ENCODE data around the gene TNFAIP8. TPM values are rescaled to one million over a fixed set of nuclear protein-coding genes. Genes with fewer than 3 reads are reported as not detected.
A peak's percentile ranks its signal among the peaks of the same experiment; 100 is the strongest.

TNFAIP8 gene
- total and polyA plus RNA-seq, 10 of the 15 experiments (the other 5 are each of a cell fraction or from before 2014, with no cell fraction given): 124 to 324 (median 177) TPM

DNA sequence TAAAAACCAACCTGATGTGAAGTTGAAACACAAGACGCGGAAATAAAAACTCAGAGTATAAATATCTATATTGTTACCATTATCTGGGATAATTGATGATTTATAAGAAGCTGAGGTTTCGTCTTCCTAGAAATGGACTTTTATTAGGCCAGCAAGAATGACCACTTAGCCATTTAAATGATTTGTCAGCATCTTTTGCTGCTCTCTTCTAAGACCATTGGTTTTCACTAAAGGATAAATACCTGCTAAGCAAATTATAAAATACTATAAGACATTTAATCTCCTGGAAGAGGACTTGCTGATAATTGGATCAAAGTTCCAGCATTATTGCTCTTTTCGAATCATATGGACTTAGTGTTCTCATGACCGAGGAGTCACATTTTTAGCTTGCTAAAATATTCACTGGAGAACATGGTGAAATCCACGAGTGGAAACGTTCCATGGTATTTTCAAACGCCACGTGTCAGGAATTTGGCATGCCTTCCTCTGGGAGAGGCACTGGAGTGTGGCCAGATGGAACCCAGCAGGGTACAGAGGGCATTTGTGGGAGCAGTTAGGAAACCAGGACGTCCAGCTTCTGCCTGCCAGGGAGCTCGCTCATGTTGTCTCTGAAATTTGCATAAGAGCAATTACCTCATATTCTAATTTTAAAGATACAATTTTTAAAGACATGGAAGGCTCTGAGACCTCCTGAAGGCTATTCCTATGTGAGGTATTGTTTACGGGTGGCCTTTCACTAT, 43.1 kb downstream of the TNFAIP8 start:
- ATAC-seq (0 out of 3 replicates have a peak, but pooled peaks have one; percentile 3), DNase-seq (ENCODE audit: low read depth, low spot score) (no peak), FAIRE-seq (no peak)
- Histone ChIP-seq H3K9me3 (replicated peaks; ENCODE audit: control insufficient read depth, insufficient read depth, low read length) (no peaks in the 10 kb centered on the region), H3K4me1 (ENCODE audit: control insufficient read depth, insufficient read depth, low read length) (peaks cover 54% of the 10 kb centered on the region), H3K79me2 (ENCODE audit: control insufficient read depth, insufficient read depth, low read length) (peaks cover 31% of the 10 kb centered on the region), H4K20me1 (ENCODE audit: control insufficient read depth, insufficient read depth) (no peaks in the 10 kb centered on the region), H2AFZ (ENCODE audit: control insufficient read depth, low read depth, low read length) (no peak overlapping the region), H3K36me3 (ENCODE audit: control insufficient read depth in 2 of 2, insufficient read depth in 2 of 2, low read length in 1 of 2) (peaks cover 0 to 2% of the 10 kb centered on the region in 2 experiments; a peak in 1 of 4 replicates), H3K9ac (ENCODE audit: control insufficient read depth, insufficient read depth, low read length) (no peak overlapping the region), H3K27me3 (replicated peaks in 1 of 2; ENCODE audit: control insufficient read depth in 2 of 2, insufficient read depth in 2 of 2, low read length in 1 of 2) (no peaks in the 10 kb centered on the region), H3K27ac (ENCODE audit: control insufficient read depth, insufficient read depth) (peak overlapping the region; percentile 83; the same call in 1 of the 2 replicates), H3K4me2 (ENCODE audit: control insufficient read depth, insufficient read depth) (peak overlapping the region; percentile 66), H3K4me3 (no peak overlapping the region)
- ChIA-PET RAD21 (ENCODE audit: unreplicated experiment) (interaction anchor here (0.6 to 5.1 kb wide), 16 partner anchors 11 to 328 kb away, joined by 3 to 22 read pairs (median 4); partner anchors contain the start of genes DMXL1 and TNFAIP8), POLR2A (interaction anchor here (0.5 to 1.7 kb wide), 12 partner anchors 9 to 125 kb away, joined by 3 to 9 read pairs (median 4); partner anchors contain the start of gene TNFAIP8), CTCF (interaction anchor here (0.7 to 6.3 kb wide), 11 partner anchors 12 to 321 kb away, joined by 3 to 80 read pairs (median 4); no protein-coding TSS in a partner anchor), SMC1A (ENCODE audit: uncharacterized antibody, unreplicated experiment) (interaction anchor here (0.8 to 26.7 kb wide), 19 partner anchors 10 to 368 kb away, joined by 3 to 583 read pairs (median 4); partner anchors contain the start of gene TNFAIP8)
- intact Hi-C loops (cut with micrococcal nuclease; ENCODE audit: unreplicated experiment): loop anchor here (5.0 kb wide), 3 partner anchors 42 to 327 kb away; partner anchors contain the start of genes DMXL1 and TNFAIP8
- in situ Hi-C loops (cut with MboI): loop anchor here (5.0 kb wide), 1 partner anchor 77 kb away; no protein-coding TSS in a partner anchor
- WGBS (ENCODE audit: insufficient coverage, insufficient replicate concordance, low lambda C conversion rate, missing lambda C conversion rate): 49% methylated on average over 12 of the region's 12 CpGs
- BruUV-seq (replicated peaks): no TSS peak
- TF ChIP-seq EED (IDR thresholded peaks at IDR 0.05; ENCODE audit: low read depth) (no peak), HDAC6 (IDR thresholded peaks at IDR 0.05; ENCODE audit: unreplicated experiment) (no peak), BRCA1 (IDR thresholded peaks at IDR 0.05; ENCODE audit: low read depth, low read length) (no peak), NFIC (IDR thresholded peaks at IDR 0.05; ENCODE audit: low read depth, low read length) (no peak), NFXL1 (IDR thresholded peaks at IDR 0.05; ENCODE audit: borderline replicate concordance) (no peak), IKZF1 (conservative IDR thresholded peaks at IDR 0.05) (peak; percentile 35; the same call in 1 of the 2 replicates), POLR2AphosphoS5 (IDR thresholded peaks at IDR 0.05; ENCODE audit: low read length) (peak; percentile 29; the same call in 1 of the 2 replicates), BCL11A (IDR thresholded peaks at IDR 0.05; ENCODE audit: low read depth, low read length) (no peak), EGR1 (IDR thresholded peaks at IDR 0.05; ENCODE audit: borderline replicate concordance in 1 of 2, low read depth in 2 of 2, low read length in 2 of 2) (no peak), POU2F2 (IDR thresholded peaks at IDR 0.05; ENCODE audit: borderline replicate concordance, low read depth, low read length) (peak; percentile 71; the same call in 1 of the 3 replicates), IKZF2 (IDR thresholded peaks at IDR 0.05) (0 out of 4 replicates have a peak, but pooled peaks have one; percentile 14 to 28), BCL3 (IDR thresholded peaks at IDR 0.05; ENCODE audit: borderline replicate concordance, insufficient read depth, low read depth, low read length, poor library complexity, severe bottlenecking) (peak; percentile 24), DPF2 (IDR thresholded peaks at IDR 0.05) (no peak), POLR2A (IDR thresholded peaks at IDR 0.05; ENCODE audit: low read depth, low read length) (0 out of 2 replicates have a peak, but pooled peaks have one; percentile 30), MEF2A (IDR thresholded peaks at IDR 0.05; ENCODE audit: insufficient read depth, low read depth, low read length) (peak; percentile 67; the same call in 1 of the 2 replicates), FOXM1 (IDR thresholded peaks at IDR 0.05; ENCODE audit: low read depth, low read length) (0 out of 2 replicates have a peak, but pooled peaks have one; percentile 10), CBX5 (IDR thresholded peaks at IDR 0.05; ENCODE audit: low read depth) (0 out of 2 replicates have a peak, but pooled peaks have one; percentile 27), PML (IDR thresholded peaks at IDR 0.05; ENCODE audit: low read length) (no peak), RUNX3 (IDR thresholded peaks at IDR 0.05; ENCODE audit: low read length) (peak; percentile 13), ATF7 (IDR thresholded peaks at IDR 0.05; ENCODE audit: low read depth) (peak; percentile 73)
- TF ChIP-seq, protein P1, sequence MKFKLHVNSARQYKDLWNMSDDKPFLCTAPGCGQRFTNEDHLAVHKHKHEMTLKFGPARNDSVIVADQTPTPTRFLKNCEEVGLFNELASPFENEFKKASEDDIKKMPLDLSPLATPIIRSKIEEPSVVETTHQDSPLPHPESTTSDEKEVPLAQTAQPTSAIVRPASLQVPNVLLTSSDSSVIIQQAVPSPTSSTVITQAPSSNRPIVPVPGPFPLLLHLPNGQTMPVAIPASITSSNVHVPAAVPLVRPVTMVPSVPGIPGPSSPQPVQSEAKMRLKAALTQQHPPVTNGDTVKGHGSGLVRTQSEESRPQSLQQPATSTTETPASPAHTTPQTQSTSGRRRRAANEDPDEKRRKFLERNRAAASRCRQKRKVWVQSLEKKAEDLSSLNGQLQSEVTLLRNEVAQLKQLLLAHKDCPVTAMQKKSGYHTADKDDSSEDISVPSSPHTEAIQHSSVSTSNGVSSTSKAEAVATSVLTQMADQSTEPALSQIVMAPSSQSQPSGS (IDR thresholded peaks at IDR 0.05; ENCODE audit: low read length): peak; percentile 70; the same call in 1 of the 2 replicates

Measured in GM12878 (cell line).